ENCODE measurements around the gene RBP5. TPM values are rescaled to one million over a fixed set of nuclear protein-coding genes. Genes with fewer than 3 reads are reported as not detected.

The RBP5 gene
- total RNA-seq, 1 experiment from 2014 or later, result 2.7 TPM

DNA sequence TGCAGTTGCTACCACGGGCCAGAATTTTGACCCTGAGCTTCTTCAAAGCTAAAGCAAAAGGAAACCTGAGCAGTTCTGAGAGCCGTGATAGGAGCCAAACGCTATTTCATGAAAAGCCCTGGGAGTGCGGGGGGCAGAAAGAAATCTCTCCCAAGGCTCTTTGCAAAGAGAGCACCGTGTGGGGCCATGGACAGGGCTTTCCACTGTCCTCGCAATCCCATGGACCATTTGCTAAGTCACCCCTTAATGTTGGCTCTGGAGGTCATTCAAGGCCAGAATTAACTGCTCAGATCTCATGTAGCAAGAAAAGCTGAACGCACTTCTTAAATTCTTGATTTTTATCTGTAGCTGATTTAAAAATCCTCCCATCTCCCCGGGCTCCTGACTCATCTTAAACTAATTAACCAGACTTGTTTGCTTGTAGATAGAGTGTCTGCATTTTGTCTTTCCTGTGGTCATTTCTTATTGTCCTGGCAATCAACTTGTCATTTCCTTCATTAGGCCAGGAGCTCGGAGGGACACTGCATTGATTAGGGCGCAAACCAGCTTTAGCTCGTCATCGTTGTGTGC lies 26.3 kb upstream of the RBP5 start:
- Mint-ChIP-seq H3K27ac (no peak overlapping the region), H3K36me3 (ENCODE audit: insufficient read depth in 1 of 3, low read depth in 3 of 3) (peaks cover 0 to 14% (median 13%) of the 10 kb centered on the region in 3 experiments; a peak in 6 of 7 replicates), H3K9me3 (no peaks in the 10 kb centered on the region), H3K27me3 (ENCODE audit: low read depth) (no peaks in the 10 kb centered on the region; the same call in 1 of the 2 replicates), H3K4me3 (no peak overlapping the region), H3K4me1 (no peaks in the 10 kb centered on the region)
- Histone ChIP-seq H3K14ac (ENCODE audit: insufficient read depth, low read length) (no peak overlapping the region), H3K27ac (ENCODE audit: insufficient read length, low read depth, low read length) (no peak overlapping the region), H3K18ac (ENCODE audit: insufficient read length, low read depth, low read length) (no peak overlapping the region), H2BK15ac (ENCODE audit: low read depth, low read length) (no peak overlapping the region), H3K9me3 (ENCODE audit: control insufficient read depth, low read depth, low read length) (no peaks in the 10 kb centered on the region), H4K5ac (ENCODE audit: insufficient read length, low read depth, low read length) (no peak overlapping the region), H3K23ac (ENCODE audit: insufficient read length, low read depth, low read length) (no peak overlapping the region), H2AFZ (ENCODE audit: low read length) (no peak overlapping the region), H4K8ac (replicated peaks; ENCODE audit: insufficient read length, low read depth, low read length) (no peak overlapping the region), H4K20me1 (ENCODE audit: control insufficient read depth, insufficient read depth, insufficient read length) (no peaks in the 10 kb centered on the region), H3K4me2 (ENCODE audit: insufficient read depth, insufficient read length, low read length) (no peak overlapping the region), H3K79me2 (ENCODE audit: insufficient read depth, low read length) (no peaks in the 10 kb centered on the region), H2AK5ac (ENCODE audit: insufficient read length, low read length) (no peak overlapping the region), H3K23me2 (ENCODE audit: insufficient read length, low read depth, low read length, poor library complexity, severe bottlenecking) (no peaks in the 10 kb centered on the region), H2BK12ac (ENCODE audit: insufficient read length, low read depth, low read length) (no peak overlapping the region), H3K4ac (ENCODE audit: low read depth, low read length) (no peak overlapping the region), H3K4me1 (ENCODE audit: insufficient read depth, low read length) (no peaks in the 10 kb centered on the region), H2BK120ac (ENCODE audit: low read depth, low read length, poor library complexity, severe bottlenecking) (no peak overlapping the region), H3K9ac (ENCODE audit: extremely low read depth, insufficient read length, low read length) (no peak overlapping the region), H4K91ac (ENCODE audit: insufficient read length, low read depth, low read length) (no peak overlapping the region), H3K56ac (ENCODE audit: insufficient read length, low read depth, low read length) (no peak overlapping the region), H3K79me1 (ENCODE audit: insufficient read depth, low read depth, low read length, poor library complexity, severe bottlenecking) (no peaks in the 10 kb centered on the region), H3K27me3 (ENCODE audit: insufficient read depth, low read length) (no peaks in the 10 kb centered on the region), H2BK5ac (ENCODE audit: insufficient read length, low read length) (no peak overlapping the region), H2BK20ac (ENCODE audit: low read depth, low read length, poor library complexity, severe bottlenecking) (no peak overlapping the region), H3T11ph (ENCODE audit: low read length) (no peak overlapping the region)
- WGBS (ENCODE audit: extremely low coverage, insufficient read length, low lambda C conversion rate), result no CpG with 5 or more reads among the region's 12 CpGs
- DNase-seq, result no peak
- TF ChIP-seq, protein P1, sequence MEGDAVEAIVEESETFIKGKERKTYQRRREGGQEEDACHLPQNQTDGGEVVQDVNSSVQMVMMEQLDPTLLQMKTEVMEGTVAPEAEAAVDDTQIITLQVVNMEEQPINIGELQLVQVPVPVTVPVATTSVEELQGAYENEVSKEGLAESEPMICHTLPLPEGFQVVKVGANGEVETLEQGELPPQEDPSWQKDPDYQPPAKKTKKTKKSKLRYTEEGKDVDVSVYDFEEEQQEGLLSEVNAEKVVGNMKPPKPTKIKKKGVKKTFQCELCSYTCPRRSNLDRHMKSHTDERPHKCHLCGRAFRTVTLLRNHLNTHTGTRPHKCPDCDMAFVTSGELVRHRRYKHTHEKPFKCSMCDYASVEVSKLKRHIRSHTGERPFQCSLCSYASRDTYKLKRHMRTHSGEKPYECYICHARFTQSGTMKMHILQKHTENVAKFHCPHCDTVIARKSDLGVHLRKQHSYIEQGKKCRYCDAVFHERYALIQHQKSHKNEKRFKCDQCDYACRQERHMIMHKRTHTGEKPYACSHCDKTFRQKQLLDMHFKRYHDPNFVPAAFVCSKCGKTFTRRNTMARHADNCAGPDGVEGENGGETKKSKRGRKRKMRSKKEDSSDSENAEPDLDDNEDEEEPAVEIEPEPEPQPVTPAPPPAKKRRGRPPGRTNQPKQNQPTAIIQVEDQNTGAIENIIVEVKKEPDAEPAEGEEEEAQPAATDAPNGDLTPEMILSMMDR (conservative IDR thresholded peaks at IDR 0.05), result no peak
